Fibroblast of the conjunctiva (primary cell): ENCODE data around the gene FIS1.
"Not testable (repeated sequence)": the region's sequence is repeated elsewhere in the genome, so short reads cannot be mapped to it uniquely, and the experiment has no call there.

Experiments used
- DNase-seq: peaks from one replicate; pipeline ENCODE4 v3.0.0-alpha.2; 2010; ENCODE audit warnings: low read depth

The FIS1 gene

GRCh38 chr7:101255796-101256195, 10.9 kb upstream of the FIS1 start:
- no peak for DNase-seq

- DNase-seq = not testable (repeated sequence)
Observed at GRCh38 chr7:101253199-101253598, 8.3 kb upstream of the FIS1 start.

- DNase-seq = peak; percentile 96
Observed at GRCh38 chr7:101251871-101252659, 7.2 kb upstream of the FIS1 start.

GRCh38 chr7:101250324-101250723, 5.4 kb upstream of the FIS1 start:
- no peak for DNase-seq

- no peak for DNase-seq
Observed at GRCh38 chr7:101248276-101248675, 3.4 kb upstream of the FIS1 start.

- DNase-seq = no peak
Observed at GRCh38 chr7:101245147-101245668, 327 bp upstream of the FIS1 start.

DNA sequence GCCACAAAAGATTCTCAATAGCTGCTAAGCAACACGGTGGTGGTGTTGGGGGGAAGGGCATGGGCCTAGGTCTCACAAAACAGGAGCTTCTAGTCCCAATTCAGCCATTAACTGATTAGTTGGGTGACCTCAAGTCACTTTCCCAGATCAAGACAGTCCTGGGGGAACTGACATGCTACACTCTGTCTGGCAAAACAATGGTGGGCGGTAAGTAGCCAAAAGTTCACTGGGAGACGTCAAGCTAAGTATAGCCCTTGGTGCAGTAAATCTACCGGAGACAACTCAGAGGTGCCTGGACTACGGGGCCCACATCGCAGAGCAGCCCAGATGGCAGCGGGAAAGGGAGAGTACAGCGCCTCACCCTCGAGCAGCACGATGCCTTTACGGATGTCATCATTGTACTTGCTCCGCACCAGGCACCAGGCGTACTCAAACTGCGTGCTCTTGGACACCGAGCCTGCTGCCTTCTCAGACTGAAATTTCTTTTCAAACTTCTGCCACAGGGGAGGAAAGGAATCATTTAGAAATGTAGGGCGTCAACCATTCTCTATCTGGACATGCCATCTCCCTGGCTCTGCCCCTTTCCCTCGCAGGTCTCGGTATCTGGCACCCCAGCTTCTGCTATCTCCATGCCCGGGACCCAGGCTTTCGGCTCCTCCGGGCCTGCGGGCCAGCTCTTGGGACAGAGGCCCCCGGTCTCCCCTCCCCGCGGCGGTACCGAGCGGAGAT, 1.1 kb downstream of the FIS1 start:
- no peak for DNase-seq

DNA sequence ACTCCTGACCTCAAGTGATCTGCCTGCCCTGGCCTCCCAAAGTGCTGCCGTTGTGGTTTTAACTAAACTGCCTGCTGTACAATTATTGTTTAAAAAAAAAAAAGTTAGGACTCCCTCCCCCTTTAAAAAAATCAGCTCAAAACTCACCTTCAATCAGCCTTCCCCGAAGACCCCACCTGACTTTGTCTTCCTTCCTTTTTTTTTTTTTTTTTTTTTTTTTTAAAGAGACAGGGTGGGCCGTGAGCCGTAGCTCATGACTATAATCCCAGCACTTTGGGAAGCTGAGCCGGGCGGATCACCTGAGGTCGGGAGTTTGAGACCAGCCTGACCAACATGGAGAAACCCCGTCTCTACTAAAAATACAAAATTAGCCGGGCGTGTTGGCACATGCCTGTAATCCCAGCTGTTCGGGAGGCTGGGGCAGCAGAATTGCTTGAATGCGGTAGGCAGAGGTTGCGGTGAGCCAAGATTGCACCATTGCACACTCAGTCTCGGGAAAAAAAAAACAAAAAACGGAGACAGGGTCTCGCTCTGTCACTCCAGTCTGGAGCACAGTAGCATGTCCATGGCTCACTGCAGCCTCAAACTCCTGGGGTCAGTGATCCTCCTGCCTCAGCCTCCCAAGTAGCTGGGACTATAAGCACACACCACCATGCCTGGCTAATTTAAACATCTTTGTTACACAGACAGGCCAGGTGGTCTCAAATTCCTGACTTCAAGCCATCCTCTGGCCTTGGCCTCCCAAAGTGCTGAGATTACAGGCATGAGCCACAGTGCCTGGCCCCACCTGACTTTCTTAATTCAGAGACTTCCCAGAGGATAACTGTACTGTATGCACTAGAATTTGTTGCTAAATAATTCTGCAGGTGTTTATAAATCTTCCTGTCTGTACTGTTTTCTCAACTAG, 3.2 kb downstream of the FIS1 start:
- DNase-seq = no peak

DNA sequence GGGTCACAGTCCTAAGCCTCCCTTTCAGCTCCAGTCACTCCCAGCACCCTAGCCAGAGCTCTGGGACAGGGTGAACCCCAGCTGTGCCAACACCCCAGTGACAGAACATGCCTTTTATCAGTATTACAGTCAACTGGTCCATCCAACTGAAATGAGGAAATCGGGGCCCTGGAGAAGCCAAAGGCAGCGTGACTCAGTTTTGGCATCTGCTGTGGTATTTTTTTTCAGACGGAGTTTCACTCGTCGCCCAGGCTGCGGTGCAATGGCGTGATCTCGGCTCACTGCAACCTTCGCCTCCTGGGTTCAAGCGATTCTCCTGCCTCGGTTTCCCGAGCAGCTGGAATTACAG, 3.9 kb downstream of the FIS1 start:
- no peak for DNase-seq

GRCh38 chr7:101240226-101241014, 4.5 kb downstream of the FIS1 start:
- DNase-seq = no peak

GRCh38 chr7:101239951-101240220, 5.0 kb downstream of the FIS1 start:
- DNase-seq = no peak

GRCh38 chr7:101239191-101239950, 5.5 kb downstream of the FIS1 start:
- DNase-seq = no peak

- DNase-seq = no peak
Observed at GRCh38 chr7:101238226-101239182, 6.4 kb downstream of the FIS1 start.

DNA sequence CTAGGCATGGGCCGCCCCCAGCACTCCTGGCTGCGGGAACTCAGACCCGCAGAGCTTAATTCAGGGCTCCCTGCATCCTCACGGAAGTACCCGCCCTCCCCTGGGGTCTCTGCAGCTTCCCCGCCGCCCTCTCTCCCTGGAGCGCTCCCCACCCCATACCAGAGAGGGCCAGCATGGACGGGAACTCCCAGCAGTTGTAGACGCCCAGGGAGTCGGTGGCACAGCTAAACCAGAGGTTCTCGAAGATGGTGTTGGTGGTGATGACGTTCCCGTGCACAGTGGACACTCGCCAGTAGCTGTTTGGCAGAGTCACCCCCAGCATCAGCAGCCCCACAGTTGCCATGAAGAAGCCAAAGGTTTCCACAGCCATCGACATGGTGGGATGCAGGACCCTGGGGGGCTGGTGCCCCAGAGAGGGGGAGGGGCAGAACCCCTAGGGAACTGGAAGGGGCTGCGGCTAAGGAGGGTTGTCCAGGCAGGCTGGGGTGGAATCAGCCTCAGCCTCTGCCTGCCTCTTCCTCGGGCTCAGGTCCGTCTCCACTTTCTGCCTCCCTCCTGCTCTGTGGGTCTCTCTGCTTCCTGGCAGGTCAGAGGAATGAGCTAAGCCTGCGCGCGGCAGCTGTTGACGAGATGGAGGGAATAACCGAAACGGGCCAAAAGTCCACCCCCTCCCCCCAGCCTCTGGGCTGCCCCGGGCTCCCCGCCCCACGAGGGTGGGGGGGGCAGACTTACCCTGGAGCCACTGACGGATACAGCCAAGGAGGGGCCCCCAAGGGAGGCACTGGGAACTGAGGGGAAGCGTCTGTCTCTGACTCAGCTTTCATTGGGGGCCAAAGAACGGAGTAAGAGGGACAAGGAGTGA, 7.4 kb downstream of the FIS1 start, which contains the start of gene CLDN15:
Gene CLDN15, minus strand, starts transcription at position 597 of the 862 bp plus-strand sequence. Its CDS starts 221 bp downstream, at position 376.
- peak; percentile 27 for DNase-seq

DNA sequence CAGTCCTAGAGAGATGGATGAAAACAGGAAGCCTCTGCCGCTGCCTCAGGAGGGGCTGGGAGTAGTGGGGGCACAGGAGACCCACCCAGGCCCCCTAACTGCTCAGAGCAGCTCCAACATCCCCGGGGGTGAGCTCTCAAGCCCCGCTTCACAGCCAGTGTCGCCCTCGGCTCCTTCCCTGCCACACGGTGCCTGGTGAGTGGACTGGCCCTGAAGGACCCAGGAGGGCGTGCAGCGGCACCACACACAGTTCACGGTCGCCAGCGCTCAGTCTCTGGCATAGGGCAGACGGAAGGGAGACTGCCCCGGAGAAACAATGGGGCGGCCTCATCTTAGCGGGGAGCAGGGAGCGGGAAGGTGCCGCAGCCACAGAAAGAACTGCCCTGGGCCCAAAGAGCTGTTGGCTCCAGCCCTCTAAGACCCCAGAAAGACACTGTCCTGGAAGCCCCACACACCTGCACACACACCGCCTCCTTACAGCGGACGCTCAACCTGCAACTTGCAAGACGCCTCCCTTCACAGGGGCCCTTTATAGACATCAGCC, 8.5 kb downstream of the FIS1 start:
- DNase-seq = no peak

DNA sequence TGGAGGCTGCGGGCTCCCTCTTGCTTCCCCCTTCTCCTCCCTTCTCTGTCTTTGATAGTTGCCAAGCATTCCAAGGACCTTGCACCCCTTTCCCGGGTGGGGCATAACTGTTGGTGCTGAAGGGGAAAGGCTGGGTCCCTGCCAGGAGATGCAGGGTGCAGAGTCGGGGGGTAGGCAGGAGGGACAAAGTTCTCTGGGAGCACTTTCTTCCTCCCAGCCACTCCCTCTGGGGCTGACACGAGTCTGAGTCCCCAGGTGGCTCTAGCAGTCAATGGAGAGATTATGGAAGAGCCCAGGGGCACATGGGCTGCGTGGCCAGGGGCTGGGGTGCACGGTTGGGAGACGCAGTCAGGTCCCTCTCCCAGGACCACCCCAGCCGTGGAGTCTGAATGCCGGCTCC, 9.4 kb downstream of the FIS1 start:
- DNase-seq = no peak

DNA sequence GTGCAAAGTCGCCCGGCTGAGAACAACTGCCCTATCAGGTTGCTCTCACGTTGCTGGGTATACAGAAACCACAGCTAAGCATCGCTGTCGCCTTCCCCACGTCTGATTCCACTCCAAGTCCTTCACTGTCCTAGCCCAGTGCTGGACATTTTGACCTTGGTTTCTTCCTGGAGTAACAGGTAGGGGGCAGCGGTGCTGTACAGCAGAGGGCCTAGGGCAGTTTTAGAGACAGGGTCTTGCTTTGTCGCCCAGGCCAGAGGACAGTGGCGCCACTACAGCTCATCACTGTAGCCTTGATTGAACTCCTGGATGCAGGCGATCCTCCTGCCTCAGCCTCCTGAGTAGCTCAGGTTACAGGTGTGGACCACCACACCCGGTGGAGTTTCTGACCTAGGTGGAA, 9.8 kb downstream of the FIS1 start:
- no peak for DNase-seq

- DNase-seq = no peak
Observed at GRCh38 chr7:101234636-101235035, 10.2 kb downstream of the FIS1 start.
